GM21390 (cell line): ENCODE data around the gene TBC1D5.

Source experiments
- ATAC-seq: cut with Tn5 transposase; IDR thresholded peaks from one replicate; pipeline ENCODE4 v1.9.1; 2021; ENCODE audit not compliant: unreplicated experiment

Gene TBC1D5

GRCh38 chr3:17119201-17120072 lies 623.0 kb downstream of the TBC1D5 start:
- no peak for ATAC-seq

GRCh38 chr3:17118771-17119170 lies 623.7 kb downstream of the TBC1D5 start:
- ATAC-seq = no peak

- ATAC-seq = no peak
Observed at GRCh38 chr3:17116007-17116600, 626.3 kb downstream of the TBC1D5 start.

GRCh38 chr3:17115186-17115585 lies 627.2 kb downstream of the TBC1D5 start:
- no peak for ATAC-seq

GRCh38 chr3:17111586-17111985 lies 630.8 kb downstream of the TBC1D5 start:
- ATAC-seq = no peak

GRCh38 chr3:17110660-17111396 lies 631.6 kb downstream of the TBC1D5 start:
- ATAC-seq = no peak
